ENCODE measurements around the gene ARPP19.
"Not testable (repeated sequence)": the region's sequence is repeated elsewhere in the genome, so short reads cannot be mapped to it uniquely, and the experiment has no call there.

ARPP19 gene

GRCh38 chr15:52568601-52569585, at the start of gene ARPP19:
Gene ARPP19 (minus strand): TSS chr15:52569030. CDS start chr15:52568892, 138 bp downstream.
- Mint-ChIP-seq H3K27ac (peak within 1 kb of the TSS; percentile 98), H3K27me3 (no peaks in the 10 kb centered on the region), H3K36me3 (ENCODE audit: low read depth) (peaks cover 14% of the 10 kb centered on the region), H3K4me3 (peak within 1 kb of the TSS; percentile 90), H3K9me3 (no peaks in the 10 kb centered on the region), H3K4me1 (ENCODE audit: low read depth) (peaks cover 13% of the 10 kb centered on the region)
- intact Hi-C loops (cut with micrococcal nuclease): loop anchor here (5.0 kb wide), 1 partner anchor 42 kb away; the partner anchor contains the start of gene MYO5A

GRCh38 chr15:52617026-52617425, 48.2 kb upstream of the ARPP19 start:
- no peak overlapping the region for H3K27ac Mint-ChIP-seq
- H3K9me3 Mint-ChIP-seq: no peaks in the 10 kb centered on the region
- intact Hi-C loops (cut with micrococcal nuclease): no loop called here
- H3K27me3 Mint-ChIP-seq: no peaks in the 10 kb centered on the region
- no peak overlapping the region for H3K4me3 Mint-ChIP-seq
- no peaks in the 10 kb centered on the region for H3K4me1 Mint-ChIP-seq (ENCODE audit: low read depth)
- peaks cover 66% of the 10 kb centered on the region for H3K36me3 Mint-ChIP-seq (ENCODE audit: low read depth)

DNA sequence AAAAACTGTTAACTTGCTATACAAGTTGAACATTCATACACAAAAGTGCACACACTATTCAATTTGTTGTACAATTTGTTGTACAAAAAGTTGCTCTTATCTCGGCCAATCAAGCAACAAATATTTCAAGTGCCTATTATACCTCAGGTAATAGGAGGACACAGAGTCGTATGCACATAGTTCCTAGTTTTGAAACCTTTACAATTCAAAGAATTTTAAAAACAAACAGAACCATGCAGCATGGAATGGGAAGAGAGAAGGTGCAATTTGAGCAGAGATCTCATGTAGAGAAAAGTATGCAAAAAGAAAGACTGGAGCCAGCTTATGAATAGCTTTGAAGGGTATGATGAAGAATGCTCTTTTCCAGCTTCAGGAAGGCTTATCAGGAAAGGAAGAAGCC, 46.5 kb upstream of the ARPP19 start:
- Mint-ChIP-seq H3K4me1 (ENCODE audit: low read depth) (no peaks in the 10 kb centered on the region), H3K27ac (no peak overlapping the region)

GRCh38 chr15:52609593-52609992, 40.8 kb upstream of the ARPP19 start:
- intact Hi-C loops (cut with micrococcal nuclease): no loop called here
- Mint-ChIP-seq H3K9me3 (no peaks in the 10 kb centered on the region), H3K36me3 (ENCODE audit: low read depth) (peaks cover 34% of the 10 kb centered on the region), H3K27me3 (no peaks in the 10 kb centered on the region), H3K27ac (no peak overlapping the region), H3K4me3 (no peak overlapping the region), H3K4me1 (ENCODE audit: low read depth) (peaks cover 5% of the 10 kb centered on the region)

More for the DNA sequence above, 46.5 kb upstream of the ARPP19 start:
- H3K27me3 Mint-ChIP-seq: no peaks in the 10 kb centered on the region
- H3K36me3 Mint-ChIP-seq (ENCODE audit: low read depth): peaks cover 63% of the 10 kb centered on the region
- H3K9me3 Mint-ChIP-seq: no peaks in the 10 kb centered on the region
- no peak overlapping the region for H3K4me3 Mint-ChIP-seq
- intact Hi-C loops (cut with micrococcal nuclease): no loop called here

DNA sequence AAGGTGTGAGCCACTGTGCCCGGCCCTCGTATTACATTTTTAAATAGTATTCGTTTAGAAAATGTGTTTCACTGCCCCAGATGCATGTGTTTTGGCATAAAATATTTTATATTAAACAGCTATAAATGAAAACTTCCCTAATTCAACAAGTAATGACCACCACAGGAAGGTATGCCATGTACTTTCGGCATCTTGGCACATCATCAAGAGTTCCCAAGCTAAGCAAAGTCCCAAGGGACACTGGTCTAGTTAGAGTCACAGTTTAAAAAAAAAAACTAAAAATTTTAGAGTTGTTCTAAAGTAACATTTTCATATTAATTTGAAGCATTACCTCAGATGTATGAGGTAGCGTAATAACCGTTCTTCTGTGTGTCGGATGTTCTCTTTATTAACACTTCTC, 15.6 kb upstream of the ARPP19 start:
- intact Hi-C loops (cut with micrococcal nuclease): no loop called here
- H3K27me3 Mint-ChIP-seq: no peaks in the 10 kb centered on the region
- H3K4me1 Mint-ChIP-seq (ENCODE audit: low read depth): no peaks in the 10 kb centered on the region
- no peak overlapping the region for H3K27ac Mint-ChIP-seq
- H3K36me3 Mint-ChIP-seq (ENCODE audit: low read depth): peaks cover 47% of the 10 kb centered on the region
- no peaks in the 10 kb centered on the region for H3K9me3 Mint-ChIP-seq
- no peak overlapping the region for H3K4me3 Mint-ChIP-seq

GRCh38 chr15:52579852-52580251, 11.0 kb upstream of the ARPP19 start:
- intact Hi-C loops (cut with micrococcal nuclease): no loop called here
- no peaks in the 10 kb centered on the region for H3K4me1 Mint-ChIP-seq (ENCODE audit: low read depth)
- H3K9me3 Mint-ChIP-seq: no peaks in the 10 kb centered on the region
- H3K36me3 Mint-ChIP-seq (ENCODE audit: low read depth): peaks cover 26% of the 10 kb centered on the region
- H3K27me3 Mint-ChIP-seq: no peaks in the 10 kb centered on the region
- no peak overlapping the region for H3K4me3 Mint-ChIP-seq
- no peak overlapping the region for H3K27ac Mint-ChIP-seq

GRCh38 chr15:52576692-52577091, 7.9 kb upstream of the ARPP19 start:
- intact Hi-C loops (cut with micrococcal nuclease): no loop called here
- H3K36me3 Mint-ChIP-seq (ENCODE audit: low read depth): peaks cover 6% of the 10 kb centered on the region
- H3K27me3 Mint-ChIP-seq: no peaks in the 10 kb centered on the region
- no peak overlapping the region for H3K27ac Mint-ChIP-seq
- H3K4me3 Mint-ChIP-seq: no peak overlapping the region
- H3K4me1 Mint-ChIP-seq (ENCODE audit: low read depth): no peaks in the 10 kb centered on the region
- H3K9me3 Mint-ChIP-seq: peaks cover 5% of the 10 kb centered on the region

- H3K4me1 Mint-ChIP-seq (ENCODE audit: low read depth); H3K9me3 Mint-ChIP-seq; H3K27ac Mint-ChIP-seq; H3K27me3 Mint-ChIP-seq; H3K4me3 Mint-ChIP-seq; H3K36me3 Mint-ChIP-seq (ENCODE audit: low read depth); intact Hi-C loops (cut with micrococcal nuclease): not testable (repeated sequence)
These were observed 6.7 kb upstream of the ARPP19 start for GRCh38 chr15:52575573-52575972.

DNA sequence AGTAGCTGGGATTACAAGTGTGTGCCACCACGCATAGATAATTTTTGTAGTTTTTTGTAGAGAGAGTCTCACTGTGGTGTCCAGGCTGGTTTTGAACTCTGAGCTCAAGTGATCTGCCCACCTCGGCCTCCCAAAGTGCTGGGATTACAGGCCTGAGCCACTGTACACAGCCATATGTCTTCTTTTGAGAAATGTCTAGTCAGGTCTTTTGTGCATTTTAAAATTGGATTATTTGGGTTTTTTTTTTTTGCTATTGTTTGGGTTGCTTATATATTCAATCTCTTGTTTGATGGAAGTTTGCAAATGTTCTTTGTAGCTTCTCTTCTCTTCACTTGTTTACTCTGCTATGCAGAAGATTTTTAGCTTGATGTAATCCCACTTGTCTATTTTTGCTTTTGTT, 6.2 kb upstream of the ARPP19 start:
- H3K27ac Mint-ChIP-seq: no peak overlapping the region
- H3K27me3 Mint-ChIP-seq: no peaks in the 10 kb centered on the region
- intact Hi-C loops (cut with micrococcal nuclease): no loop called here
- no peaks in the 10 kb centered on the region for H3K4me1 Mint-ChIP-seq (ENCODE audit: low read depth)
- peaks cover 5% of the 10 kb centered on the region for H3K9me3 Mint-ChIP-seq
- no peak overlapping the region for H3K4me3 Mint-ChIP-seq
- peaks cover 4% of the 10 kb centered on the region for H3K36me3 Mint-ChIP-seq (ENCODE audit: low read depth)

DNA sequence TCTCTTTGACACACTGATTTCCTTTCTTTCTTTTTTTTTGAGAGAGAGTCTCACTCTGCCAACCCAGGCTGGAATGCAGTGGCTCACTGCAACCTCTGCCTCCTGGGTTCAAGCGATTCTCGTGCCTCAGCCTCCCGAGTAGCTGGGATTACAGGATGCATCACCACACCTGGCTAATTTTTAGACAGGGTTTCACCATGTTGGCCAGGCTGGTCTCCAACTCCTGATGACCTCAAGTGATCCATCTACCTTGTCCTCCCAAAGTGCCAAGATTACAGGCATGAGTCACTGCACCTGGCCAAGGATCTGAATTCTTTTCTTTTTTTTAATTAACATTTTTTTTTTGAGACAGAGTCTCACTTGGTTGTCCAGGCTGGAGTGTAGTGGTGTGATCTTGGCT, 5.8 kb upstream of the ARPP19 start:
- H3K9me3 Mint-ChIP-seq; H3K4me1 Mint-ChIP-seq (ENCODE audit: low read depth); H3K27ac Mint-ChIP-seq; H3K27me3 Mint-ChIP-seq; H3K36me3 Mint-ChIP-seq (ENCODE audit: low read depth); H3K4me3 Mint-ChIP-seq: not testable (repeated sequence)
- intact Hi-C loops (cut with micrococcal nuclease): loop anchor here (5.0 kb wide), 1 partner anchor 212 kb away; no protein-coding TSS in a partner anchor

DNA sequence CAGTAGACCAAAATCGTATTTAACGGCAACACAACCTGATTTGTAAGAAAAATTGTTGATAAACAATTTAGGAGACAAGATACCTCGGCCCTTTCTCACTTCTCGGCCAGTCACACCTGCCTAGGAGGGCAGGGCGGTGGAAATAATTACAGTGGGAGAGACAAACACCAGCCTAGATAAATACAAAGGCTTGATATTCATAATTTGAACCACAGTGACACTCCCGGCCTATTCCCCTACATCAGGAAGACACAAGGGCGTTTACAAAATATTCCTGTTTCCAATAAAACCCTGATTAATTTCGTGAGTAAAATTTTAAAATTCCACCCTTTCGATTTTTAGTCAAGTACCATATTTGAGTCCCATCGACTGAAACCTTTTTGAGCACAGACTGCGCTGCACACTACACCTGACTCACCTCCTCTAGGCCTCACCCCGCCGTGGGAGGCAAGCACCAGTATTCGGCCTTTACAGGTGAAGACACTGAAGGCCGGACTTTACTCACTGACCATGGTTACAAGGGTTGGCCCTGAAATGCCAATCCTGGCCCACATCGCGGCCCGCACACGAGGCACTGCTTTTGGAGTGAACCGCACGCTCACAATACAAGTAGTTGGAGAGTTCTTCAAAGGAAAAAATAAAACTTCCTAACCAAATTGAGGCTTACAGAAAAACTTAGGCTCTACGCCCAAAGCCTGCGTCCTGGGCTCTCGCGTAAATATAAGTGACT, 794 bp downstream of the ARPP19 start:
- Mint-ChIP-seq H3K36me3 (ENCODE audit: low read depth) (peaks cover 14% of the 10 kb centered on the region), H3K4me1 (ENCODE audit: low read depth) (peaks cover 13% of the 10 kb centered on the region), H3K27ac (peak overlapping the region; percentile 98), H3K9me3 (no peaks in the 10 kb centered on the region), H3K4me3 (peak overlapping the region; percentile 90), H3K27me3 (no peaks in the 10 kb centered on the region)
- intact Hi-C loops (cut with micrococcal nuclease): loop anchor here (5.0 kb wide), 1 partner anchor 41 kb away; the partner anchor contains the start of gene MYO5A

- no peaks in the 10 kb centered on the region for H3K27me3 Mint-ChIP-seq
- intact Hi-C loops (cut with micrococcal nuclease): loop anchor here (5.0 kb wide), 1 partner anchor 40 kb away; the partner anchor contains the start of gene MYO5A
- H3K27ac Mint-ChIP-seq: no peak overlapping the region
These were observed 1.9 kb downstream of the ARPP19 start for GRCh38 chr15:52566889-52567288.

DNA sequence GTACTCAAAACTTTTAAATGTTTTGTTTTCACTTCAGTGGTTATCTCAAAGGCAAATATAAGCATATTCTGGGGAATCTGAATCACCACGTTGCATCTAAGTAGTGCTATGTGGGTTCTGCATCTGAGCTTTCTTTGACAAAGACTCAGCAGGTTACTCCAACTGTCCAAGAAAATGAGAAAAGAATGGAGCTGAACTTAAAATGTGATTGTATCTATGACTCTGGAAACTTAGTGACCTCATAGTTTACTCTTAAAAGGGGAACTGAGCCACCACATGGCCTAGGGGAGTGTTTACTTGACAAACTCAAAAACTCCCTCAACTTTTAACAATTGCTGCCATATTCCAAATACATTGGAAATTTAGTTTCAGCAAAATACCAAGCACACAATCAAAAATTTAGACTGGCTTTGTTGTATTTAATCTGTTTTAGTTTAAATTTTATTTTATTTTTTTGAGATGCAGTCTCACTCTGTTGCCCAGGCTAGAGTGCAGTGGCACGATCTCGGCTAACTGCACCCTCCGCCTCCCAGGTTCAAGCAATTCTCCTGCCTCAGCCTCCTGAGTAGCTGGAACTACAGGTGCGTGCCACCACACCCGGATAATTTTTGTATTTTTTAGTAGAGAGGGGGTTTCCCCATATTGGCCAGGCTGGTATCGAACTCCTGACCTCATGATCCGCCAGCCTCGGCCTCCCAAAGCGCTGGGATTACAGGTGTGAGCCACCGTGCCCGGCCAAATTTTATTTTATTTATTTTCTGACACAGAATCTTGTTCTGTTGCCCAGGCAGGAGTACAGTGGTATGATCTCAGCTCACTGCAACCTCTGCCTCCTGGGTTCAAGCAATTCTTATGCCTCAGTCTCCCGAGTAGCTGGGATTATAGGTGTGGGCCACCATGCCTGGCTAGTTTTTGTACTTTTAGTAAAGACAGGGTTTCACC, 3.1 kb downstream of the ARPP19 start:
- Mint-ChIP-seq H3K27ac (peak overlapping the region; percentile 32), H3K36me3 (ENCODE audit: low read depth) (peaks cover 22% of the 10 kb centered on the region), H3K4me1 (ENCODE audit: low read depth) (peaks cover 26% of the 10 kb centered on the region)
- intact Hi-C loops (cut with micrococcal nuclease): loop anchor here (5.0 kb wide), 1 partner anchor 38 kb away; the partner anchor contains the start of gene MYO5A
- H3K9me3 Mint-ChIP-seq, H3K27me3 Mint-ChIP-seq, H3K4me3 Mint-ChIP-seq: not testable (repeated sequence)

More at GRCh38 chr15:52566889-52567288, 1.9 kb downstream of the ARPP19 start:
- Mint-ChIP-seq H3K4me3 (peak overlapping the region; percentile 20), H3K36me3 (ENCODE audit: low read depth) (peaks cover 22% of the 10 kb centered on the region), H3K9me3 (no peaks in the 10 kb centered on the region), H3K4me1 (ENCODE audit: low read depth) (peaks cover 21% of the 10 kb centered on the region)
